Measurements from ENCODE around the gene JAZF1. TPM values are rescaled to one million over a fixed set of nuclear protein-coding genes. Genes with fewer than 3 reads are reported as not detected.

Gene JAZF1
- total and polyA plus RNA-seq, 11 donors = 10.3 to 46.2 (median 26.8) TPM

DNA sequence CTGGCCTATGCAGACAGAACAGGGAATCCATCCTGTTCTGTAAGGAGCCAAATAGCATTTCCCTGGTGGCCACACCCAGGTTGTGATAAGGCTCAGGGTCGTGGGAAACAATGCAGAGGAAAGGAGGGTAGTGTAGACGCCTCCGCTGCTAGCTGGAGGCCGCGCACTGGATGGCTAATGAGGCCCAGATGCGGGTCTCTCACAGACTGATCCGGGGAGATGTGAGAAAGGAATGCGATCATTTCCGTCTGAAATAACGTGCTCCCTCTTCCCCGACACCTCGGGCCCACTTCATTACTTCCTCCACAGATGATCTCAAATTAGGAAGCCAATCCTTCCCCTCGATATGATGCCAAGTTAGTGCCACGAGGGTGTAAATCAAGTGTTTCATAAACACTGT is 237.4 kb downstream of the JAZF1 start:
- ATAC-seq (no peak), DNase-seq (no peak)
- Histone ChIP-seq H3K36me3 (no peaks in the 10 kb centered on the region), H3K27ac (no peak overlapping the region), H3K4me1 (peaks cover 0 to 63% (median 26%) of the 10 kb centered on the region in 12 donors), H3K9me3 (no peaks in the 10 kb centered on the region), H3K27me3 (no peaks in the 10 kb centered on the region), H3K4me3 (no peak overlapping the region)
- no peak for TF ChIP-seq CTCF (IDR thresholded peaks at IDR 0.05)
- TF ChIP-seq POLR2A (IDR thresholded peaks at IDR 0.05) = no peak
- intact Hi-C loops (cut with DNase I) = loop anchor here in 2 of 10 donors (10.0 kb wide), 2 partner anchors 62 to 72 kb away; no protein-coding TSS in a partner anchor
- 71 to 80% (median 78%) methylated on average over 14 of the region's 14 CpGs for WGBS, 4 donors

DNA sequence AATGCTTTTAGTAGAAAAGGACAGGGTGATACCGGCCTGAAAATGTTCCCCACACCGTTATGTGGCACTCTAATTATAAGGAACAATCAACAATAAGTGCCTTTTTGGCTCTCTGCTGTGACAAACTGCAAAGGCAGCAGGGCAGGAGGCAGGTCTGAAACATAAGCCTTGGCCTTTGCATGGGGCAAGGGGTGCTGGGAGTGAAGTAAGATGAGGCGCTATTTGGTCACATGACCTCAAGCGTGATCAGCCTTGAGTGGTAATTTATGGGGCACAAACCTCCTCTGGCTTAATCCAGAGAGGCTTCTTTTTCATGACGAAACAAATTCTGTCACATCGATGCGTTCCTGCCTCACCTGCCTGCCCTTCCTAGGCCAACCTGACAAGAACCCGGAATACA is 237.9 kb downstream of the JAZF1 start:
- Histone ChIP-seq H3K36me3 (no peaks in the 10 kb centered on the region), H3K27me3 (no peaks in the 10 kb centered on the region), H3K9me3 (no peaks in the 10 kb centered on the region), H3K27ac (no peak overlapping the region), H3K4me3 (no peak overlapping the region), H3K4me1 (peaks cover 0 to 60% (median 23%) of the 10 kb centered on the region in 12 donors)
- intact Hi-C loops (cut with DNase I) = loop anchor here in 2 of 10 donors (10.0 kb wide), 2 partner anchors 62 to 72 kb away; no protein-coding TSS in a partner anchor
- WGBS, 4 donors = 95 to 96% (median 95%) methylated on average over 8 of the region's 8 CpGs
- DNase-seq (no peak), ATAC-seq (no peak)
- no peak for TF ChIP-seq POLR2A (IDR thresholded peaks at IDR 0.05)
- TF ChIP-seq CTCF (IDR thresholded peaks at IDR 0.05) = no peak

- DNase-seq (no peak), ATAC-seq (no peak)
- no peak overlapping the region for H3K27ac ChIP-seq
- no peaks in the 10 kb centered on the region for H3K27me3 ChIP-seq
- 63 to 85% (median 71%) methylated on average over 2 of the region's 2 CpGs for WGBS, 4 donors
- intact Hi-C loops (cut with DNase I) = loop anchor here in 2 of 10 donors (10.0 kb wide), 2 partner anchors 63 to 73 kb away; no protein-coding TSS in a partner anchor
- H3K9me3 ChIP-seq = no peaks in the 10 kb centered on the region
- H3K4me3 ChIP-seq = no peak overlapping the region
- no peaks in the 10 kb centered on the region for H3K36me3 ChIP-seq
- H3K4me1 ChIP-seq = peaks cover 0 to 48% (median 17%) of the 10 kb centered on the region in 12 donors
- no peak for TF ChIP-seq CTCF (IDR thresholded peaks at IDR 0.05)
- TF ChIP-seq POLR2A (IDR thresholded peaks at IDR 0.05) = no peak
Observed at GRCh38 chr7:27941522-27941921, 239.1 kb downstream of the JAZF1 start.

- Histone ChIP-seq H3K9me3 (no peaks in the 10 kb centered on the region), H3K4me1 (peaks cover 0 to 38% (median 14%) of the 10 kb centered on the region in 12 donors), H3K27ac (no peak overlapping the region), H3K4me3 (no peak overlapping the region), H3K36me3 (no peaks in the 10 kb centered on the region), H3K27me3 (no peaks in the 10 kb centered on the region)
- no peak for TF ChIP-seq CTCF (IDR thresholded peaks at IDR 0.05)
- no peak for TF ChIP-seq POLR2A (IDR thresholded peaks at IDR 0.05)
- intact Hi-C loops (cut with DNase I) = loop anchor here in 2 of 10 donors (10.0 kb wide), 2 partner anchors 64 to 74 kb away; no protein-coding TSS in a partner anchor
- DNase-seq (no peak), ATAC-seq (no peak)
- 62 to 85% (median 76%) methylated on average over 9 of the region's 9 CpGs for WGBS, 4 donors
Observed at GRCh38 chr7:27940341-27940740, 240.3 kb downstream of the JAZF1 start.
